ENCODE measurements around the gene FBN1. TPM values are rescaled to one million over a fixed set of nuclear protein-coding genes. Genes with fewer than 3 reads are reported as not detected.
A peak's percentile ranks its signal among the peaks of the same experiment; 100 is the strongest.

Gene FBN1
- total RNA-seq, 1 donor from 2014 or later, result 22.1 TPM

DNA sequence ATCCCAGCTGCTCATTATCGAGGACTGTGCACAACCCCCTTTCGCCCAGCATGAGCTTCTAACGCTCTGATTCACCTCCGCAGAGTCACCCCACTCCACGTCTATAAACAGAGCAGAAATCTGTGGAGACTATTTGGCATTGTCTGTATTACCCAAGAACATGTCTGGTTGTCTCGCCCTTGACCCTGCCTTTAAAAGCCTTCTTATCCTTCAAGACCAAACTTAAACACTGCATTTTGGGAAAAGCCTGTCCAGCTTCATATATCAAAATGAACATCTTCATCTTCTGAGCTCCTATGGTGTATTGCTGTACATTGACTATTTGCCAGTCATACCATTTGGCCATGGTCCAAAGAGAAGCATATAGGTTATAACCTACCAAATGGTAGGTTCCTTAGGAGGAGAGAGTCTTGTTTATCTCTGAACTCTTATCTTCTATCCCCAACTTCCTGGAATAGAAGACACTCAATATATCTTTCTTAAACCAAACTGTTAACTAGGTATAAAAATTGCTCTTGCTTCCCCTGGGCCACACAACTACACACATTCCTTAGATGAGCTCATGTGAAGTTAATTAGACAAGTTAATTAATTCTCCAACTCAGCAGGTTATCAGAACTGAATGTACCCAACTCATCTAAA lies 90.1 kb downstream of the FBN1 start:
- TF ChIP-seq, protein P1, sequence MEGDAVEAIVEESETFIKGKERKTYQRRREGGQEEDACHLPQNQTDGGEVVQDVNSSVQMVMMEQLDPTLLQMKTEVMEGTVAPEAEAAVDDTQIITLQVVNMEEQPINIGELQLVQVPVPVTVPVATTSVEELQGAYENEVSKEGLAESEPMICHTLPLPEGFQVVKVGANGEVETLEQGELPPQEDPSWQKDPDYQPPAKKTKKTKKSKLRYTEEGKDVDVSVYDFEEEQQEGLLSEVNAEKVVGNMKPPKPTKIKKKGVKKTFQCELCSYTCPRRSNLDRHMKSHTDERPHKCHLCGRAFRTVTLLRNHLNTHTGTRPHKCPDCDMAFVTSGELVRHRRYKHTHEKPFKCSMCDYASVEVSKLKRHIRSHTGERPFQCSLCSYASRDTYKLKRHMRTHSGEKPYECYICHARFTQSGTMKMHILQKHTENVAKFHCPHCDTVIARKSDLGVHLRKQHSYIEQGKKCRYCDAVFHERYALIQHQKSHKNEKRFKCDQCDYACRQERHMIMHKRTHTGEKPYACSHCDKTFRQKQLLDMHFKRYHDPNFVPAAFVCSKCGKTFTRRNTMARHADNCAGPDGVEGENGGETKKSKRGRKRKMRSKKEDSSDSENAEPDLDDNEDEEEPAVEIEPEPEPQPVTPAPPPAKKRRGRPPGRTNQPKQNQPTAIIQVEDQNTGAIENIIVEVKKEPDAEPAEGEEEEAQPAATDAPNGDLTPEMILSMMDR (conservative IDR thresholded peaks at IDR 0.05), result no peak

GRCh38 chr15:48554112-48554511 lies 91.4 kb downstream of the FBN1 start:
- Mint-ChIP-seq H3K4me3 (no peak overlapping the region), H3K27ac (ENCODE audit: unreplicated experiment) (no peak overlapping the region), H3K4me1 (no peaks in the 10 kb centered on the region), H3K27me3 (ENCODE audit: low read depth) (no peaks in the 10 kb centered on the region), H3K9me3 (no peaks in the 10 kb centered on the region), H3K36me3 (ENCODE audit: low read depth) (no peaks in the 10 kb centered on the region)
- no peak for DNase-seq (ENCODE audit: low read depth, low spot score)
- TF ChIP-seq, protein P1 (conservative IDR thresholded peaks at IDR 0.05), result no peak

More for the DNA sequence above, 90.1 kb downstream of the FBN1 start:
- Mint-ChIP-seq H3K4me1 (no peaks in the 10 kb centered on the region), H3K9me3 (no peaks in the 10 kb centered on the region), H3K27me3 (ENCODE audit: low read depth) (no peaks in the 10 kb centered on the region), H3K27ac (ENCODE audit: unreplicated experiment) (peak overlapping the region; percentile 53), H3K36me3 (ENCODE audit: low read depth) (no peaks in the 10 kb centered on the region), H3K4me3 (no peak overlapping the region)
- no peak for DNase-seq (ENCODE audit: low read depth, low spot score)

DNA sequence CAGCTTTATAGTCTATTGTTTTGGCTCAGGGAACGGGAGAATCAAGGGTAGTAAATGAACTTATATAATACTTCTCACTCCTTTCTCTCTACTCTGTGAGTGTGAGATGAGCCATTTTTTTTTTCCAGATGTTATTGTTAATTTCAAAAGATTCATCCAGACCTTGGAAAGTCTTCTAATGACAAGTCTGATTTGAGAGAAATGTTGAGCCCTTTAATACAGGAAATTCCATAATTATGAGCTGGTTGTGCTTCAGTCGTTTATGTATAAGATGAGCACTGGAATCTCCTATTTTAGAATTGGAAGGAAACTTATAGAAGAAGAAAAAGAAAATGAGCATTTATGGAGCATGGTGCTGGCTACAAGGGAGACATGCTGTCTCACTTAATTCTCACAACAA lies 92.0 kb downstream of the FBN1 start:
- Mint-ChIP-seq H3K4me1 (no peaks in the 10 kb centered on the region), H3K36me3 (ENCODE audit: low read depth) (no peaks in the 10 kb centered on the region), H3K9me3 (no peaks in the 10 kb centered on the region), H3K27ac (ENCODE audit: unreplicated experiment) (no peak overlapping the region), H3K27me3 (ENCODE audit: low read depth) (no peaks in the 10 kb centered on the region), H3K4me3 (no peak overlapping the region)
- TF ChIP-seq, protein P1 (conservative IDR thresholded peaks at IDR 0.05), result no peak
- no peak for DNase-seq (ENCODE audit: low read depth, low spot score)

GRCh38 chr15:48550822-48551525 lies 94.5 kb downstream of the FBN1 start:
- TF ChIP-seq, protein P1 (conservative IDR thresholded peaks at IDR 0.05), result no peak

GRCh38 chr15:48548455-48548854 lies 97.1 kb downstream of the FBN1 start:
- no peaks in the 10 kb centered on the region for H3K36me3 Mint-ChIP-seq (ENCODE audit: low read depth)
- no peak overlapping the region for H3K4me3 Mint-ChIP-seq
- H3K27me3 Mint-ChIP-seq (ENCODE audit: low read depth), result no peaks in the 10 kb centered on the region
- H3K9me3 Mint-ChIP-seq, result no peaks in the 10 kb centered on the region
- H3K27ac Mint-ChIP-seq (ENCODE audit: unreplicated experiment), result no peak overlapping the region
- H3K4me1 Mint-ChIP-seq, result no peaks in the 10 kb centered on the region
- TF ChIP-seq, protein P1 (conservative IDR thresholded peaks at IDR 0.05), result no peak
- no peak for DNase-seq (ENCODE audit: low read depth, low spot score)

More at GRCh38 chr15:48550822-48551525, 94.5 kb downstream of the FBN1 start:
- Mint-ChIP-seq H3K27me3 (ENCODE audit: low read depth) (no peaks in the 10 kb centered on the region), H3K4me3 (no peak overlapping the region), H3K36me3 (ENCODE audit: low read depth) (no peaks in the 10 kb centered on the region), H3K4me1 (no peaks in the 10 kb centered on the region), H3K27ac (ENCODE audit: unreplicated experiment) (no peak overlapping the region), H3K9me3 (no peaks in the 10 kb centered on the region)
- no peak for DNase-seq (ENCODE audit: low read depth, low spot score)
